Suppressor macrophage (primary cell): Measurements from ENCODE around the gene TRMT1L.

Experiments used
- DNase-seq, 4 experiments: peaks; one replicate each; pipeline ENCODE4 v3.0.0-alpha.2; 2020 to 2022

The TRMT1L gene

DNA sequence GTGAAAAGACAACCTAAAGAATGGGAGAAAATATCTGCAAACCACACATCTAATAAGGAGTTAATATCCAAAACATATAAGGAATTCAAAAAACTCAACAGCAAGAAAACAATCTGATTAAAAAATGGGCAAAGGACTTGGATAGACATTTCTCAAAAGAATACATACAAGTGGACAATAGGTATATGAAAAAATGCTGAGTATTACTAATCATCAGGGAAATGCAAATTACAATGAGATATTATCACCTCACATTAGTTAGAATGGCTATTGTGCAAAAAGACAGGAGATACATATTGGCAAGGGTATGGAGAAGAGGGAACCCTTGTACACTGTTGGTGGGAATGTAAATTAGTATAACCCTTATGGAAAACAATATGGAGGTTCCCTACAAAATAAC lies 44.9 kb downstream of the TRMT1L start:
- no peak for DNase-seq

DNA sequence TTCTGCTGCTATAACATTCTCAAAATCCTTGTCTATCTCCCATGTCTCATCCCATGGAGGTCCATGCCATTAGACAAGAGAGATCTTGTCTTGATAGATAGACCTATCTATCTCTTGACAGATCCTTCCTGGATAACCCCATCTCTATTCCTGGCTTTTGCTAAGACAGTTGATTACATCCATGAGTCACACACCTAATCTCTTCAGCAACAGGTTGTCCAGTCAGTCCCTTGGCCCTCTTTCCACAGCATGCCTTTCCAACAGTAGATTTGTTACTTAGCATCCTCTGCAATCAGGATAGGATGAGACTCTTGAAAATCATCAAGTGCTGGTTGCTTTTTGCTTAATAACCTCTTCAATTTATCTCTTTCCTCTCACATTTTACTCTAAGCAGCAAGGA lies 46.6 kb downstream of the TRMT1L start:
- DNase-seq: no peak

DNA sequence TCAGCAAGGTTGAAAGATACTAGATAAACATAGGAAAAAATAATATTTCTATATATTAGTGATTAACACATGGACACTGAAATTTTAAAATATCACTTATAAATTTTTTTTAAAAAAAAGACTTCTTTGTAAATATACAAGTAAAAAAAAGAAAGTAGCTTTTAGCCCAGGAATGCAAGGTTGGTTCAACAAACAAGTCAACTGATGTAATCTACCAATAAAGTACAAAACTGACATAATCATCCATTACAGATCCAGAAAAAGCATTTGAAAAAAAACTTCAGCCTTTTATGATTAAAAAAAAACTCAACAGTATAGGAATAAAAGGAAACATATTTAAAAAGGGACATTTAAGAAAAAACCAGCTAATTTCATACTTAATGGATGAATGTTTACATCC lies 48.4 kb downstream of the TRMT1L start:
- DNase-seq: peak in 2 of 4 experiments; percentile 4 to 11

GRCh38 chr1:185105121-185105520 lies 51.6 kb downstream of the TRMT1L start:
- DNase-seq: no peak

DNA sequence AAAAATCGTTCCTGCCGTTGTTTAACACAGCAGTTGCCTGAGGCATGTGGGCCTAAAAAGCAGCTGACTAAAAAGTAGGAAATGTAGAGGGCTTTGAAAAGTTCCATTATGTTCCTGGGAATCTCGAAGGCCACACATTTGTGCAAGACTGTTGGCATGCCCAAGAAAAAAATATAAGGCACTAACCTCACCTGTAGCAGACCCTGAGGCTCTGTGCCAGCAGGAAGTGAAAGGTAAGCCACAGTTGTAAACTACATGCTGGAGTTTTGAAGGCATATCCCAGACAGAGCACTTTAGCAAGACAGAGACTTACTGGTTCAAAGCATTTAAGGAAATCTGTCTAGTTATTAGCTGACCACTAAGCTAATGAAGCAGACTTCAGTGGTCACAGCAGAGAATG lies 52.7 kb downstream of the TRMT1L start:
- no peak for DNase-seq

DNA sequence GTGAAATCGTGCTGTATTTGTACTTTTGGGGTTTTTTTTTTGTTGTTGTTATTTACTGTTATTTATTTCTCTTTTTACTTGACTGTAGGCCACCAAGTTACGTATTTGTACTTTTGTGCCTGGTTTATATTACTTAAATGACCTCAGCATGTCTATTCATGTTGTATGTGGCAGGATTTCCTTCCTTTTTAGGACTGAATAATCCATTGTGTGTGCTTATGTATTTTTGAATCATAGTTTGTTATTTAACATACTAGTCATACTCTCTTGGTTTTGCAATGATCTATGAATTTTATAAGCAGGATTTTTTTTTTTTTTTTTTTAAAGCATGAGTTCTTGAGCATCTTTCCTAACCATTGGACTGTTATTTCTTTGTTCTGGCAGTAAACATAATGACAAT lies 60.2 kb downstream of the TRMT1L start:
- DNase-seq: peak in 1 of 4 experiments; percentile 3

DNA sequence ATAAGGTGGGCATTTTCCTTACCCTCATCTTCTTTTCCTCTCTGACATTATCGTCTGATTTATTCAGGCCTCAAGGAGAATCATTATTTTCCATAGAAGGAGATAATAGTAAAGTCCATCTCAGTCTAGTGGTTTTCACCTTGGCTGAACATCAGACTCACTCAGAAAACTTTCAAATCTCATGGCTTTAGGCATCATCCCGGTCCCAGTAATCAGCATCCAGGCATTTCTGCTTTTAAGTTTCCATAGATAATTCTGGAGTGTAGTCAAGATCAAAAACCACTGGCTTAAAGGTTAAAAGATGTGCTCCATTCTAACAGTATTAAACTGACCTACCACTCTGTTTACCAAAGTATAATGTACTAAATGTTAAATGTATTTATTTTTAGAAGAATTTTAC lies 62.0 kb downstream of the TRMT1L start:
- DNase-seq: no peak

- no peak for DNase-seq
These were observed 65.3 kb downstream of the TRMT1L start for GRCh38 chr1:185091480-185091879.

GRCh38 chr1:185087746-185088145 lies 69.0 kb downstream of the TRMT1L start:
- no peak for DNase-seq

DNA sequence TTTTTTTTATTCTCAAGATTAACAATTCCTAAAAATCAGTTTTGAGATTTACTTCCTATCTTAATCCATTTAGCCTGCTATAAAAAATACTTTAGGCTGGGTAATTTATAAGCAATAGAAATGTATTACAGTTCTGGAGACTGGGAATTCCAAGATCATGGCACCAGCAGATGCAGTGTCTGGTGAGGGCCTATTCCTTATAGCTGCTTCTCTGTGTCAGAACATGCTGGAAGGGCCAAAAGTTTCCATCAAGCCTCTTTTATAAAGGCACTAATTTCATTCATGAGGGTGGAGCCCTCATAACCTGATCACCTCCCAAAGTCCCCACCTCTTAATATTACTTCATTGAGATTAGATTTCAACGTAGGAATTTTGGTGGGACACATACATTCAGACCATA lies 69.7 kb downstream of the TRMT1L start:
- DNase-seq: no peak

- no peak for DNase-seq
These were observed 72.9 kb downstream of the TRMT1L start for GRCh38 chr1:185083818-185084217.

DNA sequence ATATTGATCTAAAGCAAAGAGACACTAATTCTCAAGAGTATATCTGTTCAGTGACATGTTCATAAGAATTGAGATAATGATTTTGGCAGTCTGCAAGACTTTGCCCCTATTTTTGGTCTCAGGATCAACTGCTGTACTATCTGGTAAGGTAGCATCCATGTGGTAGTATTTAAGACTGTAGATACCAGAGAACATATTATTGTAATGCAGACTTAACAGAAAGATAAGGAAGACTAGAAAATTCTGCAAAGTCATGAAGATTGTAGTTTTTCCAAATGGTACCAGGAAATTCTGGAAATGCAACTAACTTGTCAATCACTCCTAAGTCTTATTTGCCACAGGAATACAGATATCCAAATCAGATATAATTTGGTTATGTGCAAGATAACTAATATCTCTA lies 76.3 kb downstream of the TRMT1L start:
- no peak for DNase-seq

DNA sequence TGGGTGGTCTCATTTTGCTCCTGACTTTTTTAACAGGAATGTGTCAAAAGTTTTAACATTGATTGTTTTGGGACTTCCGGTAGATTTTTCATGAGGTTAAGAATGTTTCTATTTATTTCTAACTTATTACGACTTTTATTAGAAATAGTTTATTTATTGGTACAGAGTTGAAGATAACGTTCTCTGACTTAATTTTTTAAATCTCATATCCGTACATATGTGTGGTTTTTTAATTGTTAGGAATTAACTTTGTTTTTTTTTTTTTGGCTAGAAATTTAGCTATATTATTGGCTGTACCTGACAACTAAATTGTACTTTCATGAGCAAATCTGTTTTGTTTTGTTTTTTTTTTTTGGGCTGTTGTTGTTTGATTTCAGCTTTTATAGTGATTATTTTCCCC lies 79.4 kb downstream of the TRMT1L start:
- DNase-seq: no peak

DNA sequence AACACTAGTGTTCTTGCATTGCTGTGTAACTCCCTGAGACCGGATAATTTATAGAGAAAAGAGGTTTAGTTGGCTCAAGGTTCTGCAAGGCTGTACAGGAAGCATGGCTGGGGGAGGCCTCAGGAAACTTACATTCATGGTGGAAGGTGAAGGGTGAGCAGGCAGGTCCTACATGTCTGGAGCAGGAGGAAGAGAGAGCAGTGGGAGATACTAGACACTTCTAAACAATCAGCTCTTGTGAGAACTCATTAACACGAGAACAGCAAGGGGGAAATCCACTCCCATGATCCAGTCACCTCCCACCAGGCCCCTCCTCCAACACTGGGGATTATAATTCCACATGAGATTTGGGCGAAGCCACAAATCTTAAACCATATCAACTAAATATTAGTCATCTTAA lies 81.3 kb downstream of the TRMT1L start:
- DNase-seq: no peak

DNA sequence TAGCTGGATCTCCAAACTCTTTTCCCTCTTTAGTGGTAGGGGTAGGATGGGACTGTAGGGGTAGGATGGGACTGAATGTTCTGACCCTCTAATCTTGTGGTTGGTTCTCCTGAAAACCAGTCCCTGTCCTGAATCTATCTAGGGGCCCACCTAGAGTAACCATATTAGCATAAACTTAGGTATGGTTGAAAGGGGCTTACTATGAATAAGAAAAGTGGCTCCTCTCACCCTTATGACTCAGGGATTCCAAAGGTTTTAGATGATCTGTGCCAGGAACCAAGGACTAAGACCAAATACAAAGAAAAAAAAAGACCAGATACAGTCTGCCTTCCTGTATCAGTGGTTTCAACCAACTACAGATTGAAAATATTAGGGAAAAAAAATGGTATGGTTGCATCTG lies 82.4 kb downstream of the TRMT1L start:
- DNase-seq: no peak

DNA sequence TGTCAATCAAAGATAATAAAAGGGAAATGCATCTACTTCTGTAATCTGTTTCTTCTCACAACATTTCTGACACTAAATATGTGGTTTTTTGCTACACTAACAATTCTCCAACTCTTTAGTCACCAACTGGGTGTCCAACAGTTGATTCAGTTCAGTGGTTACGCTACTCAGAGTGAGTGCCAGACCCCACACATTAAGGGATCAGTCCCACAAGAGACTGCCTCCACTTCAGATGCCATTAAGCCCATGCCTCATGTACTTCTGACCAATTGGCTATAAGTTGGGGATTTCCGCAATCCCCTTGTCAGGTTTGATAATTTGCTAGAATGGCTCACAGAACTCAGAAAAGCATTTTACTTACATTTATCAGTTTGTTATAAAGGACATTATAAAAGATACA lies 83.0 kb downstream of the TRMT1L start:
- no peak for DNase-seq

GRCh38 chr1:185070051-185070450 lies 86.7 kb downstream of the TRMT1L start:
- DNase-seq: no peak

DNA sequence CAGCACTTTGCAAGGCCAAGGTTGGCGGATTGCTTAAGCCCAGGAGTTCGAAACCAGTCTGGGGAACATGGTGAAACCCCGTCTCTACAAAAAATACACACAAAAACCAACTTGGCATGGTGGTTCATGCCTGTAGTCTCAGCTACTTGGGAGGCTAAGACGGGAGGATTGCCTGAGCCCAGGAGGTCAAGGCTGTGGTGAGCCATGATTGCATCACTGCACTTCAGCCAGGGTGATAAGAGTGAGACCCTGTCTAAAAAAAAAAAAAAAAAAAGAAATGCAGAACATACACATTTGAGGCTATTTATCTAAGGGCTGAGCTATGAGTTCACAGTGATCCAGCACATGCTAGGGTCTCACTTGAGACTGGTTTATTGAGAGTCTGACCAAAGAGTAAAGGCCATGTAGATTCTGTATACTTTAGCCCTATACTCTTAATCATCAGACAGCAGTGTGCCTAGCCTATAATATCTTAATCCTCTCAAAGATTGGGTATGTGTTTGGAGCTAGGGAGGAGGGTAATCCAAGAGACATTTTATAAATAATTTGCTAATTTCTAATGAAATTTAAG lies 87.5 kb downstream of the TRMT1L start:
- DNase-seq: no peak

GRCh38 chr1:185068341-185068740 lies 88.4 kb downstream of the TRMT1L start:
- no peak for DNase-seq
